GM13976 (cell line): Measurements from ENCODE around the gene SLC8A1.

Source experiments
- DNase-seq: peaks from one replicate; pipeline ENCODE4 v3.0.0; 2012; ENCODE audit warnings: low spot score
- CTCF ChIP-seq: IDR thresholded peaks from 2 replicates; pipeline ENCODE4 v1.5.1; 2012; ENCODE audit warnings: borderline replicate concordance, mild to moderate bottlenecking; ENCODE audit not compliant: insufficient read depth; ENCODE audit errors: extremely low read depth, missing control alignments, control extremely low read depth
- in situ Hi-C: fragments of 300-500 bp; cut with MboI; formaldehyde crosslinking; loops from one replicate; pipeline ENCODE4 v1.12.0; 2022; ENCODE audit warnings: low sequenced_read_pairs, mixed read lengths, inconsistent platforms; ENCODE audit not compliant: unreplicated experiment

SLC8A1 gene

DNA sequence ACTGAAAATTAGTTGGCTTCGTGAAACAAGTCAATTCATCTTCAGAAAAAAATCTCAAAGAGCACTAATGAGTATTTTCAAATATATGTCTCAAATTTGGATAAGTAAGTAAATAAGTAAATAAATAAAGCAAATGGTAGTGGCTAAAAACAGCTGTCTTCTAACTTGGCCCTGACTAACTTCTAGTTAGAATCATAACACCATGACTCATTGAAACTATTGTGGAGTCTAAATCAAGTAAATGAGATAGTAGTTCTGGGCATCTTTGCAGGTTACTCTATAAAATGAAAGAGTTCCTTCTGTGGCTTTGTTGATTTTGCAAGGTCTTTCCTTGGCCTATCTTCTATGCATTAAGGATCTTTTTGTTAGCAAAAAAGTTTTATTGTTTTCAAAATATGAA lies 110.7 kb downstream of the SLC8A1 start:
- no peak for TF ChIP-seq CTCF
- in situ Hi-C loops = no loop called here
- no peak for DNase-seq

DNA sequence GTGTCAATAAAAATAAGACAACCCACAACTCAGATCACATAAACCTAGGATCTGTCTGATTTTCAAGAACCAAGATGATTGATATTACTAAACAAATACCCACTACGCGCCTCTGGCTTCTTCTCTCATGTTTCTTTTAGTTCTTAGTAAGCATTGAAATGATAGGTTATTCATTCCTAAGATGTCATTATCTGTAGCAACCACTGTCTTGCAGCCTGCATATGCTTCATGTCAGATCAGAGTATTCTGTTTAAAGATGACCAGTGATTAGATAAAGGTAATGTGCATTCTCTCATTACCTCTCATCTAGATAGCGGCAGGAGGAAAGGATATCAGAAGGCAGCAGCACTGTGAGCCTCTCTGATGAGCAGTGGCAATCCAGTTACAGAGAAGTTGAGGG lies 112.9 kb downstream of the SLC8A1 start:
- no peak for DNase-seq
- in situ Hi-C loops = no loop called here
- no peak for TF ChIP-seq CTCF

DNA sequence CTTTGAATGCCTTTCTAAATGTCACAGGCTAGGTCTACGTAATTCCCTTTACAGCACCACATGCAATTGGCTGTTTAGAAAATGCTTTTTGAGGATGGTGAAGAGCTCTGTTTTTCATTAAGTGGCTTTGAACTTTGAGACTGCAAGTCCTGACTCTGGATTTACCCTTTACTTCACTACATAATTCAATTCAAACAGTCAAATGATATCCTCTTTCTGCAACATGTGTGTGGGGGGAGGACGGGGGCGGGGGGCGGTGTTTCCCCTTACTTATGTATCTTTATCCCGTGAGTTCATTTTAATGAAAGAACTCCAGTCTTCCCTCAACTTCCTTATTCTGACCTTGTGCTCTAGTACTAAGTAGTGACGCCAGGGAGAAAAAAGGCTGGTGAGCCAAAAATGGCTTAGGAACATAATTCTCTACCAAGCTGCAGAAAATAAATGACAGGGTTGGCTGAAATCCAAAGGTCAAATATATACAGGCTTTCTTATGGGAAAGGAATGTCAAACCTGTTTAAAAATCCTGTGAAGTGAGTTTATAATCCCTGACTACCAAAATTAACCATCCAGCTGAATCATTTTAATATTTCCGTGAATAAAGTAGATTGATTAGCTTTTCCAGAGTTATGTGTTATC lies 119.6 kb downstream of the SLC8A1 start:
- in situ Hi-C loops = no loop called here
- no peak for TF ChIP-seq CTCF

DNA sequence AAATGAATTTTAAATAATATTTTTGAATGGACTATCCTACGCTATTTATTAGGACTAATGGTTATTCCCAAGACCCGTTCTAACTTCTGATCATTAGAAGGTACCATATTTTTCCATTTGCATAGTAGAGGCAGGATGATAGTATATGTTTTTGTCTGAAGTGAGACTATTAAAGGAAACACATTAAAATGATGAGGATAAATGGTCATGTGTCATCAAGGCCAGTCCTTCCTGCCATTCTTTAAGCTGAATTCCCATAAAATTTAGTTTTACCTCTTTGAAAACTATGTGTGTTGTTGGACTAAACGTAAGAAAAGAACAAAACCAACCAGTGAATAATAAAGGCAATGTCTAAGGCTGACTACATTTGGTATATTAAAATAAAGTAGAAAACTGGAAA lies 121.8 kb downstream of the SLC8A1 start:
- DNase-seq = no peak
- in situ Hi-C loops = no loop called here
- no peak for TF ChIP-seq CTCF

More for the DNA sequence above, 119.6 kb downstream of the SLC8A1 start:
- no peak for DNase-seq

DNA sequence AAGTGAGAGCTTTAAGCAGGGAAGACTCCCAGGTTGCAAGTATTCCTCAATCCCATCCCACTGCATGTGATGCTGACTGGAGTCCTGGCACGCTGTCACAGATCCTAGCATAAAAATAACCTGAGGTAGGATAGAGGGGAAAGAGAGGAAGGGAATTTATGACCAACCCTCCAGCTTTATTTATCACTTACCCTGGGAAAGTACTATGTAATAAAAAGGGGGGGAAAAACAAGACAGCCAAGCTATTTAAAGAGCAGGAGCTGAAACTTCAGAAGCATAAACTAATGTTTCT lies 122.2 kb downstream of the SLC8A1 start:
- no peak for DNase-seq
- no peak for TF ChIP-seq CTCF
- in situ Hi-C loops = no loop called here

GRCh38 chr2:40325116-40325515 lies 126.8 kb downstream of the SLC8A1 start:
- DNase-seq = no peak
- in situ Hi-C loops = no loop called here
- TF ChIP-seq CTCF = no peak

DNA sequence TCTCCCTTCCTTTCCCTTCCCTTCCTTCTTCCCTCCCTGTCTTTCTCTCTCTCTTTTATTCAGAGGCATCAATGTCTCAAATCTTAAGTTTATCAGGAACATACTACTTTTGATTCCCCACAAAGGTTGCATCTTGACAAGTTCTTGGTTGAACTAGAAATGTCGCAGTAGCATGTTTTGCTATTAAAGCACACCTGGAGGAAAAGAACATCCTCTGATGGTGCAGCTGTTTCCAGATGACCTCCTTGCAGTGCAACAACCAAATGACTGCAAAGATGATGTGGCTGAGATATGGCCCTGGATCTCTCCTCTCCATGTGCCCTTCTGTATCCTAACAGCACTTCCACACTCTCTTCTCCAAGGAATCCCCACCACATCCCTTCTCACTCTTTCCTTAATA lies 127.2 kb downstream of the SLC8A1 start:
- in situ Hi-C loops = no loop called here
- TF ChIP-seq CTCF = no peak
- no peak for DNase-seq
